ENCODE measurements around the gene CR1. TPM values are rescaled to one million over a fixed set of nuclear protein-coding genes. Genes with fewer than 3 reads are reported as not detected.
"Not testable (repeated sequence)": the region's sequence is repeated elsewhere in the genome, so short reads cannot be mapped to it uniquely, and the experiment has no call there.

Gene CR1
- total RNA-seq, 1 experiment from 2014 or later = not detected

- DNase-seq (ENCODE audit: low spot score) = no peak
These were observed 148.4 kb downstream of the CR1 start for GRCh38 chr1:207644166-207644851.

GRCh38 chr1:207644852-207645634 is 149.1 kb downstream of the CR1 start, which contains the start of gene CR1L:
CR1L (plus strand) TSS chr1:207645133; CDS start chr1:207645234, 101 bp downstream.
- no peak for DNase-seq (ENCODE audit: low spot score)

GRCh38 chr1:207645635-207646081 is 149.7 kb downstream of the CR1 start:
- DNase-seq (ENCODE audit: low spot score) = no peak

- DNase-seq (ENCODE audit: low spot score) = no peak
These were observed 150.2 kb downstream of the CR1 start for GRCh38 chr1:207646171-207646570.

GRCh38 chr1:207646944-207647579 is 151.1 kb downstream of the CR1 start:
- DNase-seq (ENCODE audit: low spot score) = no peak

GRCh38 chr1:207647671-207648333 is 151.8 kb downstream of the CR1 start:
- no peak for DNase-seq (ENCODE audit: low spot score)

- DNase-seq (ENCODE audit: low spot score) = no peak
These were observed 152.6 kb downstream of the CR1 start for GRCh38 chr1:207648334-207649209.

GRCh38 chr1:207649210-207649753 is 153.3 kb downstream of the CR1 start:
- DNase-seq (ENCODE audit: low spot score) = no peak

- DNase-seq (ENCODE audit: low spot score) = no peak
These were observed 154.1 kb downstream of the CR1 start for GRCh38 chr1:207649865-207650580.

GRCh38 chr1:207651583-207651982 is 155.6 kb downstream of the CR1 start:
- no peak for DNase-seq (ENCODE audit: low spot score)

GRCh38 chr1:207654320-207654719 is 158.4 kb downstream of the CR1 start:
- DNase-seq (ENCODE audit: low spot score) = peak; percentile 19

GRCh38 chr1:207658408-207658807 is 162.5 kb downstream of the CR1 start:
- DNase-seq (ENCODE audit: low spot score) = no peak

- DNase-seq (ENCODE audit: low spot score) = no peak
These were observed 163.0 kb downstream of the CR1 start for GRCh38 chr1:207658904-207659485.

- DNase-seq (ENCODE audit: low spot score) = peak; percentile 81
These were observed 163.7 kb downstream of the CR1 start for GRCh38 chr1:207659545-207660153.

GRCh38 chr1:207661420-207661819 is 165.5 kb downstream of the CR1 start:
- not testable (repeated sequence) for DNase-seq (ENCODE audit: low spot score)

- DNase-seq (ENCODE audit: low spot score) = no peak
These were observed 170.4 kb downstream of the CR1 start for GRCh38 chr1:207666342-207666741.

- DNase-seq (ENCODE audit: low spot score) = no peak
These were observed 173.6 kb downstream of the CR1 start for GRCh38 chr1:207669528-207670009.

- no peak for DNase-seq (ENCODE audit: low spot score)
These were observed 174.2 kb downstream of the CR1 start for GRCh38 chr1:207670192-207670591.

GRCh38 chr1:207670997-207671396 is 175.0 kb downstream of the CR1 start:
- DNase-seq (ENCODE audit: low spot score) = no peak

All from HT-29 (cell line).